T-helper 17 cell (primary cell): ENCODE measurements around the gene TRIM2. TPM values are rescaled to one million over a fixed set of nuclear protein-coding genes. Genes with fewer than 3 reads are reported as not detected.
A peak's percentile ranks its signal among the peaks of the same experiment; 100 is the strongest.

Source experiments
- ATAC-seq: fragments of 150-1000 bp; cut with Tn5 transposase; 2 replicates; pipeline ENCODE4 v1.10.0; 2021; ENCODE audit warnings: mild to moderate bottlenecking, moderate library complexity
- DNase-seq, 3 donors: peaks; one replicate each; pipeline versions ENCODE4 v3.0.0 to v3.0.0-alpha.2; 2020 to 2021
- H3K9me3 ChIP-seq: one replicate; pipeline ENCODE4 v1.7.0; 2013; ENCODE audit warnings: low read length, mild to moderate bottlenecking; ENCODE audit not compliant: control insufficient read depth, poor library complexity, severe bottlenecking
- H3K27ac Mint-ChIP-seq: one replicate; pipeline ENCODE4 v1.8.0; 2022; ENCODE audit warnings: mild to moderate bottlenecking, moderate library complexity, mixed read lengths
- H3K27me3 Mint-ChIP-seq: one replicate; pipeline ENCODE4 v1.8.0; 2022; ENCODE audit warnings: mixed read lengths
- H3K36me3 Mint-ChIP-seq: one replicate; pipeline ENCODE4 v1.8.0; 2022; ENCODE audit warnings: low read depth, mixed read lengths
- H3K4me1 Mint-ChIP-seq: one replicate; pipeline ENCODE4 v1.8.0; 2022; ENCODE audit warnings: mild to moderate bottlenecking, mixed read lengths
- H3K4me3 Mint-ChIP-seq: one replicate; pipeline ENCODE4 v1.8.0; 2022; ENCODE audit warnings: mild to moderate bottlenecking, moderate library complexity, mixed read lengths
- total RNA-seq, 4 donors: library from RNA in 2 of 4; stranded (reverse) in 2 of 4; gene quantifications; one replicate each; pipeline ENCODE4 v1.2.3 and lab custom pipeline; 2022 to 2026

TRIM2 gene
- total RNA-seq, 2 donors from 2014 or later = 4.3 to 9.5 TPM

DNA sequence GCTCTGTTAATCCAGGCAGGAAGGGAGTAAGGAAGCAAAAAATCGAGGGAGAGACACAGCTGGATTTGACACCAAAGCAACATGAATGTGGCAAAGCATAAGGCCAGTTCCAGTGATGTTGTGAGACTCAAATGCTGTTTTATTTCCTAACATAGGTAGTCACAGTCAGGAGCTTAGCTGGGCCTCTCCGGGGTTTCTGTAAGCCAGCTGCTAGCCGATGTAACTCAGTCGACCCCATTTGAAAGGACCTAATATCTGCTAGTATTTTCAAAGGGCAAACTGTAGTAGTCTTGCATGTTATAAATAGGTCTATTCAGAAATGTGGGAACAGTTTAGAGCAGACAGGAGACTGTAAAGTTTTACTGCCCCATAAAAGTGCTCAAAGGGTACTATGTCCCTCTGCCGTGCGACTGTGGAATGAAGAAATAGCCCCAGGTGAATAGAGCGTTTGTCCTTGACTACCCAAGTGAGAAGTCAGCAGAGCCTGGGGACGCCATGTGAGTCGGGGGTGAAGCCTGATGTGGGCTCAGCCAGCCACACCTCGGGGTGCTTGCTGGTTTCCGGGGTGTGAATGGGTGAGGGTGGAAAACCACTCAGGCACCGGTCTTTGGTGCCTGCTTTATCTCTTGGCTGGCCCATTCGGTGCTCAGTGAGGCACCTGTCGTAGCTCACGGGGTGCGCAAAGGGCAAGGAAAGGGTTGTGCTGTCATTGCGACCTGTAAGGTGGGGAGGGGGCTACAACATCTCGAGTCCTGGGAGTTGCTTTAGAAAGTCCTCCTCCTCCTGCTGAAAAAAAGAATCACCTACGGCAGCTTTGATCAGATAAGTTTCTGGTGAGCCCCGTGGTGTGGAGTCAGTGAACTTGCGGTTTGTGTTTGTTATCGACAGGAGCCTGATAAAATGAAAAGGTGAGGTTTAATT lies 745 bp downstream of the TRIM2 start:
- peak overlapping the region; percentile 82 for H3K4me3 Mint-ChIP-seq
- ATAC-seq = peak; percentile 90
- peaks cover 20% of the 10 kb centered on the region for H3K4me1 Mint-ChIP-seq
- no peaks in the 10 kb centered on the region for H3K9me3 ChIP-seq
- H3K27me3 Mint-ChIP-seq = no peaks in the 10 kb centered on the region
- no peaks in the 10 kb centered on the region for H3K36me3 Mint-ChIP-seq
- peak; percentile 29 to 46 (median 31) for DNase-seq
- H3K27ac Mint-ChIP-seq = peak overlapping the region; percentile 63

GRCh38 chr4:153205757-153206156 lies 1.5 kb downstream of the TRIM2 start:
- Mint-ChIP-seq H3K27me3 (no peaks in the 10 kb centered on the region), H3K4me3 (peak overlapping the region; percentile 82), H3K27ac (peak overlapping the region; percentile 63), H3K4me1 (peaks cover 20% of the 10 kb centered on the region), H3K36me3 (no peaks in the 10 kb centered on the region)
- ATAC-seq (peak; percentile 7), DNase-seq (peak in 1 of 3 donors; percentile 13)
- H3K9me3 ChIP-seq = no peaks in the 10 kb centered on the region

GRCh38 chr4:153206534-153206933 lies 2.3 kb downstream of the TRIM2 start:
- H3K4me3 Mint-ChIP-seq = peak overlapping the region; percentile 68
- no peak overlapping the region for H3K27ac Mint-ChIP-seq
- H3K4me1 Mint-ChIP-seq = peaks cover 20% of the 10 kb centered on the region
- no peaks in the 10 kb centered on the region for H3K27me3 Mint-ChIP-seq
- ATAC-seq (no peak), DNase-seq (no peak)
- no peaks in the 10 kb centered on the region for H3K36me3 Mint-ChIP-seq
- H3K9me3 ChIP-seq = no peaks in the 10 kb centered on the region

DNA sequence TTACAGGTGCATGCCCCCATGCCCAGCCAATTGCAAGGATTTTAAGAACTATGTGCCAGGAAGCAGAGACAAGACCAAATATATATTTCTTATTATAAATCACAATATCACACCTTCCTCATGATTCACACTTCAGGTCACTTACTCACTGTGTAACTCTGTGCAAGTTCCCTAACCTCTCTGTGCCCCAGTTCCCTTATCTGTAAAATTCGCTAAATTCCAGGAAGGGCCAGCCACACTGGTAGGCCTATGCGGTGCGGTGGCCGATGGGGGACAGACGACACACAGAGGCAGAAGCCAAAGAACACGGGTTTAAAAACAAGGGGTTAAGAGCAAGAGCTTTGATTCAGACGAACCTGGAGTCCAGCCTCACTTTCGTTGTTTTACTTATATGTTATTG lies 2.8 kb downstream of the TRIM2 start:
- Mint-ChIP-seq H3K4me1 (peaks cover 20% of the 10 kb centered on the region), H3K27me3 (no peaks in the 10 kb centered on the region), H3K36me3 (no peaks in the 10 kb centered on the region), H3K4me3 (peak overlapping the region; percentile 68), H3K27ac (no peak overlapping the region)
- DNase-seq = no peak
- H3K9me3 ChIP-seq = no peaks in the 10 kb centered on the region
- ATAC-seq = no peak

GRCh38 chr4:153207567-153207966 lies 3.3 kb downstream of the TRIM2 start:
- peaks cover 22% of the 10 kb centered on the region for H3K4me1 Mint-ChIP-seq
- H3K4me3 Mint-ChIP-seq = no peak overlapping the region
- H3K9me3 ChIP-seq = no peaks in the 10 kb centered on the region
- ATAC-seq (no peak), DNase-seq (no peak)
- H3K27ac Mint-ChIP-seq = peak overlapping the region; percentile 21
- no peaks in the 10 kb centered on the region for H3K36me3 Mint-ChIP-seq
- no peaks in the 10 kb centered on the region for H3K27me3 Mint-ChIP-seq

- no peak for DNase-seq
- H3K27ac Mint-ChIP-seq = no peak overlapping the region
- no peaks in the 10 kb centered on the region for H3K9me3 ChIP-seq
- no peak overlapping the region for H3K4me3 Mint-ChIP-seq
- H3K4me1 Mint-ChIP-seq = peaks cover 17% of the 10 kb centered on the region
- no peak for ATAC-seq
- no peaks in the 10 kb centered on the region for H3K27me3 Mint-ChIP-seq
- no peaks in the 10 kb centered on the region for H3K36me3 Mint-ChIP-seq
These were observed 5.2 kb downstream of the TRIM2 start for GRCh38 chr4:153209410-153209809.

- no peak for DNase-seq
- H3K36me3 Mint-ChIP-seq = no peaks in the 10 kb centered on the region
- H3K4me1 Mint-ChIP-seq = peaks cover 11% of the 10 kb centered on the region
- H3K4me3 Mint-ChIP-seq = no peak overlapping the region
- ATAC-seq = no peak
- H3K27ac Mint-ChIP-seq = no peak overlapping the region
- H3K9me3 ChIP-seq = no peaks in the 10 kb centered on the region
- no peaks in the 10 kb centered on the region for H3K27me3 Mint-ChIP-seq
These were observed 6.5 kb downstream of the TRIM2 start for GRCh38 chr4:153210727-153211126.

DNA sequence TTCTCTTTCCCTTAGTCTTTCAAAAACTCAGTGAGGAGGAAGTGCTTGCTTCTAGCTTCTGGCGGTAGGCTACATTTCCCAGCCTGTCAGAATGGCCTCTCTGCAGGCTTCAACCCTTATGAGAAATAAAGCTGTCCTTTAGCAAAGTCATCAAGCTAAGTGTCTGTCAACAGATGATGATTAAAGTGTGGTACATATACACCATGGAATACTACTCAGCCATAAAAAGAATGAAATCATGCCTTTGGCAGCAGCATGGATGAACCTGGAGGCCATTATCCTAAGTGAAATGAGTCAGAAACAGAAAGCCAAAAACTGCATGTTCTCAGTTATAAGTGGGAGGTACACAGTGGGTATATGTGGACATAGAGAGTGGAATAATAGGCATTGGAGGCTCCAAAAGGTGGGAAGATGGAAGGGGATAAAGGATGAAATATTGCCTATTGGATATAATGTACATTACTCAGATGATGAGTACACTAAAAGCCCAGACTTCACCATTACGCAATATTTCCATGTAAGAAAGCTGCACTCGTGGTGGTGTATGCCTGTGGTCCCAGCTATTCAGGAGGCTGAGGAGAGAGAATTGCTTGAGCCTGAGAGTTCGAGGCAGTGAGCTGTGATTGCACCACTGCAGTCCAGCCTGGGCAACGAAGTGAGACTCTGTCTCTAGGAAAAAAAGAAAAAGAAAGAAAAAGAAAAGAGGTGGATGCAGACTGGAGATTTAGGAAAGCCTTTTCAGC lies 7.9 kb downstream of the TRIM2 start:
- no peak for ATAC-seq
- H3K27ac Mint-ChIP-seq = no peak overlapping the region
- H3K4me1 Mint-ChIP-seq = peaks cover 5% of the 10 kb centered on the region
- H3K9me3 ChIP-seq = no peaks in the 10 kb centered on the region
- H3K27me3 Mint-ChIP-seq = peaks cover 2% of the 10 kb centered on the region
- H3K36me3 Mint-ChIP-seq = peaks cover 1% of the 10 kb centered on the region
- no peak overlapping the region for H3K4me3 Mint-ChIP-seq
- DNase-seq = no peak

GRCh38 chr4:153212736-153213135 lies 8.5 kb downstream of the TRIM2 start:
- peaks cover 6% of the 10 kb centered on the region for H3K27me3 Mint-ChIP-seq
- H3K36me3 Mint-ChIP-seq = peaks cover 2% of the 10 kb centered on the region
- H3K9me3 ChIP-seq = no peaks in the 10 kb centered on the region
- no peak for ATAC-seq
- H3K4me3 Mint-ChIP-seq = no peak overlapping the region
- peaks cover 8% of the 10 kb centered on the region for H3K4me1 Mint-ChIP-seq
- H3K27ac Mint-ChIP-seq = no peak overlapping the region
- DNase-seq = no peak

GRCh38 chr4:153215921-153216320 lies 11.7 kb downstream of the TRIM2 start:
- peaks cover 2% of the 10 kb centered on the region for H3K36me3 Mint-ChIP-seq
- H3K9me3 ChIP-seq = no peaks in the 10 kb centered on the region
- ATAC-seq (no peak), DNase-seq (no peak)
- H3K4me1 Mint-ChIP-seq = peaks cover 8% of the 10 kb centered on the region
- H3K27me3 Mint-ChIP-seq = peaks cover 6% of the 10 kb centered on the region
- no peak overlapping the region for H3K27ac Mint-ChIP-seq
- H3K4me3 Mint-ChIP-seq = no peak overlapping the region

- Mint-ChIP-seq H3K27me3 (peaks cover 6% of the 10 kb centered on the region), H3K36me3 (peaks cover 2% of the 10 kb centered on the region), H3K4me3 (no peak overlapping the region), H3K4me1 (peaks cover 10% of the 10 kb centered on the region), H3K27ac (peak overlapping the region; percentile 29)
- DNase-seq = no peak
- H3K9me3 ChIP-seq = no peaks in the 10 kb centered on the region
- ATAC-seq = no peak
These were observed 12.3 kb downstream of the TRIM2 start for GRCh38 chr4:153216546-153216945.

- ATAC-seq = no peak
- H3K9me3 ChIP-seq = no peaks in the 10 kb centered on the region
- Mint-ChIP-seq H3K27me3 (peaks cover 6% of the 10 kb centered on the region), H3K27ac (peak overlapping the region; percentile 29), H3K4me3 (no peak overlapping the region), H3K4me1 (peaks cover 10% of the 10 kb centered on the region), H3K36me3 (peaks cover 2% of the 10 kb centered on the region)
- DNase-seq = no peak
These were observed 13.2 kb downstream of the TRIM2 start for GRCh38 chr4:153217440-153217839.

- no peaks in the 10 kb centered on the region for H3K9me3 ChIP-seq
- peaks cover 12% of the 10 kb centered on the region for H3K4me1 Mint-ChIP-seq
- H3K4me3 Mint-ChIP-seq = no peak overlapping the region
- no peak overlapping the region for H3K27ac Mint-ChIP-seq
- H3K36me3 Mint-ChIP-seq = peaks cover 2% of the 10 kb centered on the region
- DNase-seq (no peak), ATAC-seq (no peak)
- peaks cover 6% of the 10 kb centered on the region for H3K27me3 Mint-ChIP-seq
These were observed 14.7 kb downstream of the TRIM2 start for GRCh38 chr4:153218961-153219360.
